Measurements from ENCODE around the gene GBP4.
"Not testable (repeated sequence)": the region's sequence is repeated elsewhere in the genome, so short reads cannot be mapped to it uniquely, and the experiment has no call there.

GBP4 gene

GRCh38 chr1:89198491-89199072 is at the start of gene GBP4:
TSS of gene GBP4 (minus strand) at chr1:89198942. CDS start at chr1:89198834, 108 bp downstream.
- peak; percentile 48 to 49 for DNase-seq

GRCh38 chr1:89243046-89243445 is 44.3 kb upstream of the GBP4 start:
- DNase-seq, result no peak

GRCh38 chr1:89221341-89221740 is 22.6 kb upstream of the GBP4 start:
- DNase-seq, result no peak

GRCh38 chr1:89219851-89220250 is 21.1 kb upstream of the GBP4 start:
- DNase-seq, result not testable (repeated sequence)

- not testable (repeated sequence) for DNase-seq
Observed at GRCh38 chr1:89218941-89219340, 20.2 kb upstream of the GBP4 start.

- no peak for DNase-seq
Observed at GRCh38 chr1:89213347-89213746, 14.6 kb upstream of the GBP4 start.

- no peak for DNase-seq
Observed at GRCh38 chr1:89211035-89211634, 12.4 kb upstream of the GBP4 start.

GRCh38 chr1:89206373-89206772 is 7.6 kb upstream of the GBP4 start:
- no peak for DNase-seq

- no peak for DNase-seq
Observed at GRCh38 chr1:89203166-89203565, 4.4 kb upstream of the GBP4 start.

- no peak for DNase-seq
Observed at GRCh38 chr1:89201106-89201794, 2.5 kb upstream of the GBP4 start.

- DNase-seq, result no peak
Observed at GRCh38 chr1:89200663-89201062, 1.9 kb upstream of the GBP4 start.

- no peak for DNase-seq
Observed at GRCh38 chr1:89199525-89200031, 836 bp upstream of the GBP4 start.

- peak; percentile 7 to 27 for DNase-seq
Observed at GRCh38 chr1:89198081-89198480, 661 bp downstream of the GBP4 start.

GRCh38 chr1:89195476-89195875 is 3.3 kb downstream of the GBP4 start:
- DNase-seq, result no peak

GRCh38 chr1:89191314-89191713 is 7.4 kb downstream of the GBP4 start:
- DNase-seq, result no peak

GRCh38 chr1:89190017-89190416 is 8.7 kb downstream of the GBP4 start:
- DNase-seq, result no peak

GRCh38 chr1:89179343-89179742 is 19.4 kb downstream of the GBP4 start:
- DNase-seq, result no peak

GRCh38 chr1:89176971-89177370 is 21.8 kb downstream of the GBP4 start:
- no peak for DNase-seq

GRCh38 chr1:89175601-89176256 is 23.0 kb downstream of the GBP4 start, which contains the start of gene GBP7:
TSS of gene GBP7 (minus strand) at chr1:89176003. CDS start at chr1:89171935, 4,068 bp downstream.
- DNase-seq, result no peak

- no peak for DNase-seq
Observed at GRCh38 chr1:89174491-89174890, 24.3 kb downstream of the GBP4 start.

GRCh38 chr1:89172468-89173143 is 26.1 kb downstream of the GBP4 start:
- DNase-seq, result no peak

- no peak for DNase-seq
Observed at GRCh38 chr1:89171067-89171438, 27.7 kb downstream of the GBP4 start.
